ENCODE measurements around the gene SPZ1. TPM values are rescaled to one million over a fixed set of nuclear protein-coding genes. Genes with fewer than 3 reads are reported as not detected.

SPZ1 gene
- total and polyA plus RNA-seq, 8 donors: not detected

DNA sequence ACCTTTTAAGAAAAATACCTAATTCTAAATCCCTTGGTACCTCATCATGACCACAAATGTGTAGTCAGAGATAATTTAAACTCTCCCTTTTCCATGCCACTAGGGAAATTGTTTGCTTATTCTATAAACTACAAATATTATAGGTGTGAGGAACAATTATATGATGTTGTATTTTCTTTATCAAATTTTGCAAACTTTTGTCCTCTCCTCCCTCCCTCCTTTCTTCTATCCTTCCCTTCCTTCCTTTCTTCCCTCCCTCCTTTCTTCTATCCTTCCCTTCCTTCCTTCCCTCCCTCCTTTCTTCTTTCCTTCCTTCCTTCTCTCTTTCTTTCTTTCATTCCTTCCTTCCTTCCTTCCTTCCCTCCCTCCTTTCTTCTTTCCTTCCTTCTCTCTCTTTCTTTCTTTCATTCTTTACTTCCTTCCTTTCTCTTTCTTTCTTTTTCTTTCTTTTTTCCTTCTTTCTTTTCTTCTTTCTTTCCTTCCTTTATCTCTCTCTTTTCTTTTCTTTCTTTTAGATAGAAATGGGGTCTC lies 41.2 kb downstream of the SPZ1 start:
- H3K27ac ChIP-seq: no peak overlapping the region
- intact Hi-C loops (cut with DNase I; ENCODE audit: low total_unique reads): no loop called here
- TF ChIP-seq, protein P1, sequence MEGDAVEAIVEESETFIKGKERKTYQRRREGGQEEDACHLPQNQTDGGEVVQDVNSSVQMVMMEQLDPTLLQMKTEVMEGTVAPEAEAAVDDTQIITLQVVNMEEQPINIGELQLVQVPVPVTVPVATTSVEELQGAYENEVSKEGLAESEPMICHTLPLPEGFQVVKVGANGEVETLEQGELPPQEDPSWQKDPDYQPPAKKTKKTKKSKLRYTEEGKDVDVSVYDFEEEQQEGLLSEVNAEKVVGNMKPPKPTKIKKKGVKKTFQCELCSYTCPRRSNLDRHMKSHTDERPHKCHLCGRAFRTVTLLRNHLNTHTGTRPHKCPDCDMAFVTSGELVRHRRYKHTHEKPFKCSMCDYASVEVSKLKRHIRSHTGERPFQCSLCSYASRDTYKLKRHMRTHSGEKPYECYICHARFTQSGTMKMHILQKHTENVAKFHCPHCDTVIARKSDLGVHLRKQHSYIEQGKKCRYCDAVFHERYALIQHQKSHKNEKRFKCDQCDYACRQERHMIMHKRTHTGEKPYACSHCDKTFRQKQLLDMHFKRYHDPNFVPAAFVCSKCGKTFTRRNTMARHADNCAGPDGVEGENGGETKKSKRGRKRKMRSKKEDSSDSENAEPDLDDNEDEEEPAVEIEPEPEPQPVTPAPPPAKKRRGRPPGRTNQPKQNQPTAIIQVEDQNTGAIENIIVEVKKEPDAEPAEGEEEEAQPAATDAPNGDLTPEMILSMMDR (IDR thresholded peaks at IDR 0.05): no peak
- TF ChIP-seq EP300 (IDR thresholded peaks at IDR 0.05) (no peak), POLR2AphosphoS5 (IDR thresholded peaks at IDR 0.05) (no peak), POLR2A (IDR thresholded peaks at IDR 0.05) (no peak)

DNA sequence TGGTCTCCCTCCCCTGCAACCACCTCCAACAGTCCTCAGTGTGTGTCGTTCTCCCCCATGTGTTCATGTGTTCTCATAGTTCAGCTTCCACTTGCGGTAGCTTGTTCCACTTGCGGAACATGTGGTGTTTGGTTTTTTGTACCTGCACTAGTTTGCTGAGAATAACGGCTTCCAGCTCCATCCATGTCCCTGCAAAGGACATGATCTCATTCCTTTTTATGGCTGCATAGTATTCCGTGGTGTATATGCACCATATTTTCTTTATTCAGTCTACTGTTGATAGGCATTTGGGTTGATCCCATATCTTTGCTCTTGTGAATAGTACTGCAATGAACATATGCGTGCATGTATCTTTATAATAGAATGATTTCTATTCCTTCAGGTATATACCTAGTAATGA lies 45.1 kb downstream of the SPZ1 start:
- Histone ChIP-seq H3K27ac (no peak overlapping the region), H3K36me3 (no peaks in the 10 kb centered on the region), H3K4me3 (no peak overlapping the region), H3K27me3 (no peaks in the 10 kb centered on the region), H3K4me1 (no peaks in the 10 kb centered on the region), H3K9me3 (no peaks in the 10 kb centered on the region)
- DNase-seq: no peak
- WGBS, 5 donors: 89 to 93% (median 91%) methylated on average over 6 of the region's 6 CpGs
- intact Hi-C loops (cut with DNase I; ENCODE audit: low total_unique reads): no loop called here
- TF ChIP-seq POLR2AphosphoS5 (IDR thresholded peaks at IDR 0.05): no peak
- no peak for TF ChIP-seq EP300 (IDR thresholded peaks at IDR 0.05)
- TF ChIP-seq, protein P1 (IDR thresholded peaks at IDR 0.05): no peak
- no peak for TF ChIP-seq POLR2A (IDR thresholded peaks at IDR 0.05)

More for the DNA sequence above, 41.2 kb downstream of the SPZ1 start:
- no peak overlapping the region for H3K4me3 ChIP-seq
- no peaks in the 10 kb centered on the region for H3K36me3 ChIP-seq
- H3K27me3 ChIP-seq: no peaks in the 10 kb centered on the region
- no peaks in the 10 kb centered on the region for H3K9me3 ChIP-seq
- H3K4me1 ChIP-seq: no peaks in the 10 kb centered on the region
- no peak for DNase-seq

DNA sequence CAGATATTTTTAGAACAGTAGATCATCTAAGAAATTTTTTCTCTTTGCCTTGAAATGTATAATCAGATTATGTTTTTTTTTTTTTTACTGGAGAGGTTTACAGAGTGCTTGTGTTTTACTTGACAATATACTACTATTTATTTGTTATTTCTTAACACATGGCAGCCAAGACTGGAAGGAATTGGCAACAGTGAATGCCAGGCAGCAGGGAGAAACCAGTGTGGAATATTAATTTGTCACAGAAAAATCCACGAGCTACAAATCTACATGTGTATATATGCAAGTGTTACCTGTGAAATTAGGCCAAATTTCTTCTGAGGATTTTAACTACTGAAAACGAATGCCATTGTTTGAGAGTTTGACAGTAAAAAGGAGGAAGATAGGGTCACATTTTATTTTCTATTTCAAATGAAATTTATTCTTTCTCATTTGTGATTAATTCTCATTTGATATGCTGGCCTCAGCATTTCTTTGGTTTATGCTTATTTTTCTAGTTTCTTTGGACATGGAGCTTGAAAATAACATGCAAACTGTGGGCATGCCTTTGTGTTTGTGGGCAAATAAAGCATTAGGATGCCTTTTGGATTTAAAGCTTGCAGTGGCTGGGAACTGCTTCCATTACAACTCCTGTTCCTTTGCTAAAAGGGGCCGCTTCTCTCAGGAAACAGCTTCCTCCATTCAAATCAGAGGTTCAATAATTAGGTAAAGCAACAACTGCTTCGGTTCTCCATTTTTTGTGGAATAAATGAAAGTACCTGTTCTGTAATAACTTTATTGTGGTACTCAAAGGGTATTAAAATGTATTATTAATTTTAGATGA lies 49.1 kb downstream of the SPZ1 start:
- TF ChIP-seq POLR2AphosphoS5 (IDR thresholded peaks at IDR 0.05) (no peak), POLR2A (IDR thresholded peaks at IDR 0.05) (no peak), EP300 (IDR thresholded peaks at IDR 0.05) (no peak)
- TF ChIP-seq, protein P1 (IDR thresholded peaks at IDR 0.05): no peak
- no peaks in the 10 kb centered on the region for H3K9me3 ChIP-seq
- H3K36me3 ChIP-seq: no peaks in the 10 kb centered on the region
- H3K4me1 ChIP-seq: no peaks in the 10 kb centered on the region
- WGBS, 5 donors: 60 to 71% (median 69%) methylated on average over 4 of the region's 4 CpGs
- H3K27ac ChIP-seq: no peak overlapping the region
- H3K4me3 ChIP-seq: no peak overlapping the region
- no peaks in the 10 kb centered on the region for H3K27me3 ChIP-seq
- intact Hi-C loops (cut with DNase I; ENCODE audit: low total_unique reads): no loop called here
- DNase-seq: no peak

DNA sequence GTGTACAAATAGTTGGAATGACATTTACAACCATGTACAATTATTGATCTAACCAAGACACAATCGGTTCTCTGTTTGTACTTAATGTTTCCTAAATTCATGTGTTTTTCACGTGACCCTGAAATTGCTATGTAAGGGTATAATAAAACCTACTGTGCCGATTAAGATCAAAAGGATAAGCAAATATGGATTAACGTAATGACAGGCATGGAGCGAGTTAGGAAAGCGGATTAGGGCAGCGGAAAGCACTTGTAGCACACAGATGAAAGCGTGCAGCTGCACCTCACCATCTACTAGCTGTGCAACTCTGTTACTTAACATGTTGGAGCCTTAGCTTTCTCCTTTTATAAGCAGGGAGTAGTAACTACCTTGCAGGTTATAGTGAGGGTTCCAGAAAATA lies 49.7 kb downstream of the SPZ1 start:
- WGBS, 5 donors: 56 to 78% (median 69%) methylated on average over 8 of the region's 8 CpGs
- TF ChIP-seq, protein P1 (IDR thresholded peaks at IDR 0.05): no peak
- TF ChIP-seq POLR2AphosphoS5 (IDR thresholded peaks at IDR 0.05) (no peak), EP300 (IDR thresholded peaks at IDR 0.05) (no peak), POLR2A (IDR thresholded peaks at IDR 0.05) (no peak)

More for the DNA sequence above, 49.7 kb downstream of the SPZ1 start:
- Histone ChIP-seq H3K36me3 (no peaks in the 10 kb centered on the region), H3K4me3 (no peak overlapping the region), H3K27ac (no peak overlapping the region), H3K9me3 (no peaks in the 10 kb centered on the region), H3K27me3 (no peaks in the 10 kb centered on the region), H3K4me1 (no peaks in the 10 kb centered on the region)
- peak in 1 of 2 donors; percentile 24 for DNase-seq
- intact Hi-C loops (cut with DNase I; ENCODE audit: low total_unique reads): no loop called here

Data from stomach (tissue), 9 donors.